ENCODE measurements around the gene CHRNA5.

The CHRNA5 gene

GRCh38 chr15:78564743-78565096 lies 600 bp upstream of the CHRNA5 start:
- no peak for DNase-seq
- Histone ChIP-seq H3K4me3 (ENCODE audit: control insufficient read depth in 1 of 7, extremely low read depth in 1 of 7, insufficient read depth in 4 of 7, low read depth in 2 of 7, low read length in 6 of 7) (peak overlapping the region in 6 of 7 experiments; percentile 82 to 96 (median 88)), H3K27ac (ENCODE audit: insufficient read depth in 1 of 2, low read depth in 1 of 2, low read length in 2 of 2, poor library complexity in 1 of 2, severe bottlenecking in 2 of 2) (no peak overlapping the region), H3K9me3 (ENCODE audit: control extremely low read depth in 1 of 5, control insufficient read depth in 4 of 5, insufficient read depth in 2 of 5, low read depth in 1 of 5, low read length in 4 of 5) (no peaks in the 10 kb centered on the region), H3K36me3 (ENCODE audit: control insufficient read depth in 4 of 4, insufficient read depth in 4 of 4, low read length in 3 of 4) (no peaks in the 10 kb centered on the region), H3K4me1 (ENCODE audit: control extremely low read depth in 1 of 4, control insufficient read depth in 4 of 4, insufficient read depth in 4 of 4, low read length in 3 of 4) (peaks cover 3 to 35% (median 27%) of the 10 kb centered on the region in 4 experiments), H3K27me3 (replicated peaks in 2 of 5; ENCODE audit: control insufficient read depth in 4 of 5, insufficient read depth in 5 of 5, low read length in 4 of 5) (no peaks in the 10 kb centered on the region)
- ChIA-PET CTCF (interaction anchor here (1.4 to 1.6 kb wide), 3 partner anchors 9 to 24 kb away, joined by 4 to 9 read pairs (median 5); partner anchors contain the start of gene PSMA4), POLR2A (interaction anchor here (2.6 kb wide), 1 partner anchor 24 kb away, joined by 15 read pairs; the partner anchor contains the start of gene PSMA4)
- WGBS (ENCODE audit: insufficient coverage), result 27% methylated on average over 10 of the region's 11 CpGs

- DNase-seq, result peak in 2 of 3 donors; percentile 26 to 46
- ChIA-PET CTCF (interaction anchor here (0.9 to 1.6 kb wide), 5 partner anchors 9 to 307 kb away, joined by 3 to 9 read pairs (median 5); partner anchors contain the start of gene PSMA4), POLR2A (interaction anchor here (2.6 kb wide), 1 partner anchor 26 kb away, joined by 15 read pairs; the partner anchor contains the start of gene PSMA4)
- Histone ChIP-seq H3K36me3 (ENCODE audit: control insufficient read depth in 4 of 4, insufficient read depth in 4 of 4, low read length in 3 of 4) (no peaks in the 10 kb centered on the region), H3K4me1 (ENCODE audit: control extremely low read depth in 1 of 4, control insufficient read depth in 4 of 4, insufficient read depth in 4 of 4, low read length in 3 of 4) (peaks cover 3 to 35% (median 27%) of the 10 kb centered on the region in 4 experiments), H3K27me3 (replicated peaks in 2 of 5; ENCODE audit: control insufficient read depth in 4 of 5, insufficient read depth in 5 of 5, low read length in 4 of 5) (no peaks in the 10 kb centered on the region), H3K9me3 (ENCODE audit: control extremely low read depth in 1 of 5, control insufficient read depth in 4 of 5, insufficient read depth in 2 of 5, low read depth in 1 of 5, low read length in 4 of 5) (no peaks in the 10 kb centered on the region), H3K27ac (ENCODE audit: insufficient read depth in 1 of 2, low read depth in 1 of 2, low read length in 2 of 2, poor library complexity in 1 of 2, severe bottlenecking in 2 of 2) (no peak overlapping the region), H3K4me3 (ENCODE audit: control insufficient read depth in 1 of 7, extremely low read depth in 1 of 7, insufficient read depth in 4 of 7, low read depth in 2 of 7, low read length in 6 of 7) (peak overlapping the region; percentile 78 to 96 (median 85))
- 0% methylated on average over 11 of the region's 19 CpGs for WGBS (ENCODE audit: insufficient coverage)
These were observed 843 bp downstream of the CHRNA5 start for GRCh38 chr15:78565951-78566774.

GRCh38 chr15:78567531-78567930 lies 2.2 kb downstream of the CHRNA5 start:
- Histone ChIP-seq H3K36me3 (ENCODE audit: control insufficient read depth in 4 of 4, insufficient read depth in 4 of 4, low read length in 3 of 4) (no peaks in the 10 kb centered on the region), H3K27me3 (replicated peaks in 2 of 5; ENCODE audit: control insufficient read depth in 4 of 5, insufficient read depth in 5 of 5, low read length in 4 of 5) (no peaks in the 10 kb centered on the region), H3K4me3 (ENCODE audit: control insufficient read depth in 1 of 7, extremely low read depth in 1 of 7, insufficient read depth in 4 of 7, low read depth in 2 of 7, low read length in 6 of 7) (peak overlapping the region in 1 of 7 experiments; percentile 28), H3K4me1 (ENCODE audit: control extremely low read depth in 1 of 4, control insufficient read depth in 4 of 4, insufficient read depth in 4 of 4, low read length in 3 of 4) (peaks cover 3 to 35% (median 28%) of the 10 kb centered on the region in 4 experiments), H3K27ac (ENCODE audit: insufficient read depth in 1 of 2, low read depth in 1 of 2, low read length in 2 of 2, poor library complexity in 1 of 2, severe bottlenecking in 2 of 2) (no peak overlapping the region), H3K9me3 (ENCODE audit: control extremely low read depth in 1 of 5, control insufficient read depth in 4 of 5, insufficient read depth in 2 of 5, low read depth in 1 of 5, low read length in 4 of 5) (no peaks in the 10 kb centered on the region)
- peak in 2 of 3 donors; percentile 48 to 57 for DNase-seq
- WGBS (ENCODE audit: insufficient coverage), result 82% methylated on average over 2 of the region's 4 CpGs
- ChIA-PET POLR2A (no interaction called here), CTCF (no interaction called here)

- WGBS (ENCODE audit: insufficient coverage), result 94% methylated on average over 2 of the region's 2 CpGs
- Histone ChIP-seq H3K9me3 (ENCODE audit: control extremely low read depth in 1 of 5, control insufficient read depth in 4 of 5, insufficient read depth in 2 of 5, low read depth in 1 of 5, low read length in 4 of 5) (no peaks in the 10 kb centered on the region), H3K27ac (ENCODE audit: insufficient read depth in 1 of 2, low read depth in 1 of 2, low read length in 2 of 2, poor library complexity in 1 of 2, severe bottlenecking in 2 of 2) (no peak overlapping the region), H3K4me1 (ENCODE audit: control extremely low read depth in 1 of 4, control insufficient read depth in 4 of 4, insufficient read depth in 4 of 4, low read length in 3 of 4) (peaks cover 3 to 21% (median 17%) of the 10 kb centered on the region in 4 experiments), H3K36me3 (ENCODE audit: control insufficient read depth in 4 of 4, insufficient read depth in 4 of 4, low read length in 3 of 4) (no peaks in the 10 kb centered on the region), H3K4me3 (ENCODE audit: control insufficient read depth in 1 of 7, extremely low read depth in 1 of 7, insufficient read depth in 4 of 7, low read depth in 2 of 7, low read length in 6 of 7) (no peak overlapping the region), H3K27me3 (replicated peaks in 2 of 5; ENCODE audit: control insufficient read depth in 4 of 5, insufficient read depth in 5 of 5, low read length in 4 of 5) (no peaks in the 10 kb centered on the region)
- ChIA-PET CTCF (no interaction called here), POLR2A (no interaction called here)
- DNase-seq, result no peak
These were observed 5.4 kb downstream of the CHRNA5 start for GRCh38 chr15:78570710-78571109.

GRCh38 chr15:78571382-78571781 lies 6.1 kb downstream of the CHRNA5 start:
- WGBS (ENCODE audit: insufficient coverage), result no CpG with 5 or more reads among the region's 4 CpGs
- H3K27me3 ChIP-seq (replicated peaks in 2 of 5; ENCODE audit: control insufficient read depth in 4 of 5, insufficient read depth in 5 of 5, low read length in 4 of 5), result no peaks in the 10 kb centered on the region
- ChIA-PET CTCF (no interaction called here), POLR2A (no interaction called here)
- H3K4me3 ChIP-seq (ENCODE audit: control insufficient read depth in 1 of 7, extremely low read depth in 1 of 7, insufficient read depth in 4 of 7, low read depth in 2 of 7, low read length in 6 of 7), result no peak overlapping the region
- H3K9me3 ChIP-seq (ENCODE audit: control extremely low read depth in 1 of 5, control insufficient read depth in 4 of 5, insufficient read depth in 2 of 5, low read depth in 1 of 5, low read length in 4 of 5), result no peaks in the 10 kb centered on the region
- no peaks in the 10 kb centered on the region for H3K36me3 ChIP-seq (ENCODE audit: control insufficient read depth in 4 of 4, insufficient read depth in 4 of 4, low read length in 3 of 4)
- DNase-seq, result no peak
- no peak overlapping the region for H3K27ac ChIP-seq (ENCODE audit: insufficient read depth in 1 of 2, low read depth in 1 of 2, low read length in 2 of 2, poor library complexity in 1 of 2, severe bottlenecking in 2 of 2)
- peaks cover 0 to 14% (median 11%) of the 10 kb centered on the region in 4 experiments for H3K4me1 ChIP-seq (ENCODE audit: control extremely low read depth in 1 of 4, control insufficient read depth in 4 of 4, insufficient read depth in 4 of 4, low read length in 3 of 4)

- WGBS (ENCODE audit: insufficient coverage), result 83% methylated on average over 3 of the region's 4 CpGs
- H3K9me3 ChIP-seq (ENCODE audit: control extremely low read depth in 1 of 5, control insufficient read depth in 4 of 5, insufficient read depth in 2 of 5, low read depth in 1 of 5, low read length in 4 of 5), result no peaks in the 10 kb centered on the region
- H3K27me3 ChIP-seq (replicated peaks in 2 of 5; ENCODE audit: control insufficient read depth in 4 of 5, insufficient read depth in 5 of 5, low read length in 4 of 5), result no peaks in the 10 kb centered on the region
- H3K4me1 ChIP-seq (ENCODE audit: control extremely low read depth in 1 of 4, control insufficient read depth in 4 of 4, insufficient read depth in 4 of 4, low read length in 3 of 4), result peaks cover 0 to 2% (median 0%) of the 10 kb centered on the region in 4 experiments
- no peak overlapping the region for H3K4me3 ChIP-seq (ENCODE audit: control insufficient read depth in 1 of 7, extremely low read depth in 1 of 7, insufficient read depth in 4 of 7, low read depth in 2 of 7, low read length in 6 of 7)
- CTCF ChIA-PET, result no interaction called here
- H3K27ac ChIP-seq (ENCODE audit: insufficient read depth in 1 of 2, low read depth in 1 of 2, low read length in 2 of 2, poor library complexity in 1 of 2, severe bottlenecking in 2 of 2), result no peak overlapping the region
- POLR2A ChIA-PET, result no interaction called here
- H3K36me3 ChIP-seq (ENCODE audit: control insufficient read depth in 4 of 4, insufficient read depth in 4 of 4, low read length in 3 of 4), result no peaks in the 10 kb centered on the region
- DNase-seq, result no peak
These were observed 8.1 kb downstream of the CHRNA5 start for GRCh38 chr15:78573416-78573815.

- CTCF ChIA-PET, result interaction anchor here (1.1 to 1.4 kb wide), 3 partner anchors 9 to 467 kb away, joined by 3 to 5 read pairs (median 3); partner anchors contain the start of gene CHRNA5
These were observed 9.6 kb downstream of the CHRNA5 start for GRCh38 chr15:78574944-78575343.

More at GRCh38 chr15:78574944-78575343, 9.6 kb downstream of the CHRNA5 start:
- DNase-seq, result no peak
- Histone ChIP-seq H3K27me3 (replicated peaks in 2 of 5; ENCODE audit: control insufficient read depth in 4 of 5, insufficient read depth in 5 of 5, low read length in 4 of 5) (no peaks in the 10 kb centered on the region), H3K4me3 (ENCODE audit: control insufficient read depth in 1 of 7, extremely low read depth in 1 of 7, insufficient read depth in 4 of 7, low read depth in 2 of 7, low read length in 6 of 7) (no peak overlapping the region), H3K36me3 (ENCODE audit: control insufficient read depth in 4 of 4, insufficient read depth in 4 of 4, low read length in 3 of 4) (no peaks in the 10 kb centered on the region), H3K27ac (ENCODE audit: insufficient read depth in 1 of 2, low read depth in 1 of 2, low read length in 2 of 2, poor library complexity in 1 of 2, severe bottlenecking in 2 of 2) (no peak overlapping the region), H3K4me1 (ENCODE audit: control extremely low read depth in 1 of 4, control insufficient read depth in 4 of 4, insufficient read depth in 4 of 4, low read length in 3 of 4) (peaks cover 0 to 2% (median 0%) of the 10 kb centered on the region in 4 experiments), H3K9me3 (ENCODE audit: control extremely low read depth in 1 of 5, control insufficient read depth in 4 of 5, insufficient read depth in 2 of 5, low read depth in 1 of 5, low read length in 4 of 5) (no peaks in the 10 kb centered on the region)
- 100% methylated on average over 1 of the region's 1 CpG for WGBS (ENCODE audit: insufficient coverage)
- POLR2A ChIA-PET, result no interaction called here
